ENCODE data around the gene DLST.

- TF ChIP-seq CTCF (IDR thresholded peaks at IDR 0.05) (no peak), POLR2AphosphoS5 (IDR thresholded peaks at IDR 0.05) (no peak), EP300 (IDR thresholded peaks at IDR 0.05) (no peak), POLR2A (IDR thresholded peaks at IDR 0.05) (no peak)
These were observed 14.9 kb upstream of the DLST start for GRCh38 chr14:74866708-74867389.

Data from sigmoid colon (tissue), 4 donors.